Hindlimb muscle (tissue), 1 donor: ENCODE data around the gene KRTAP2-4. TPM values are rescaled to one million over a fixed set of nuclear protein-coding genes. Genes with fewer than 3 reads are reported as not detected.
"Not testable (repeated sequence)": the region's sequence is repeated elsewhere in the genome, so short reads cannot be mapped to it uniquely, and the experiment has no call there.

Experiments used
- DNase-seq: peaks from one replicate; pipeline ENCODE4 v3.0.0-alpha.2; 2013
- polyA plus RNA-seq: library from polyadenylated mRNA; unstranded; fragments of 120-200 nt; gene quantifications from one replicate; pipeline ENCODE4 v1.2.1, GENCODE V29; 2013; ENCODE audit not compliant: insufficient read length

KRTAP2-4 gene
- polyA plus RNA-seq, 1 donor, result not detected

DNA sequence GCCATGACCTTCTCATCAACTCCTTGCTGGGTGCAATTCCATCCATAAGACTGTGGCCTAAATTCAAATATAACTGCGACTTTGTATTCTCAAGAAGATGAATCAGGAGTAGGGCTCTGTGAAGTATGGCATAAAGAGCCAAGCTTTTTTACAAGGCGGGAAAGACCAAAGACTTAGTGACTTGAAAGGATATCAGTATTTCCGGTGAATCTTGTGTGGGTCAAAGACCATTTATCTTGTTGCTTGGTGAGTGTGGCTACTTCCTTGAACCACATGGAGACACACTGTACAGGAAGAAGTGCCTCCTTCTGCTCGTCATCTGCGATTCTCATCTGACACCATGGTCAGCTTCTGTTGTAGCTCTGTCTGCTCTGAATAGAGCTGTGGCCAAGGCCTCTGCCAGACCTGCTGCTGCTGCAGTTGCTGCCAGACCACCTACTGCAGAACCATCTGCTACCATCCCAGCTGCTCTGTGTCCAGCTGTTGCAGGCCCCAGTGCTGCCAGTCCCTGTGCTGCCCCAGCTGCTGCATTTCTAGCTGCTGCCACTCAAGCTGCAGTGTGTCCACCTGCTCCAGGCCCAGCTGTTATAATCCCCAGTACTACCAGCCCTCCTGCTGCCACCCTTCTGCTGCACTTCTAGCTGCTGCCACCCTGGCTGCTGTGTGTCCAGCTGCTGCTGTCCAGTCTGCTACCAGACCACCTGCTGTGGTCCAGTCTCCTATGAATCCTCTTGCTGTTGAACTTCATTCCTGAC is 6.1 kb upstream of the KRTAP2-4 start:
- no peak for DNase-seq

GRCh38 chr17:41069031-41069430 is 3.4 kb upstream of the KRTAP2-4 start:
- DNase-seq, result no peak

- no peak for DNase-seq
These were observed 1.6 kb upstream of the KRTAP2-4 start for GRCh38 chr17:41067281-41067680.

DNA sequence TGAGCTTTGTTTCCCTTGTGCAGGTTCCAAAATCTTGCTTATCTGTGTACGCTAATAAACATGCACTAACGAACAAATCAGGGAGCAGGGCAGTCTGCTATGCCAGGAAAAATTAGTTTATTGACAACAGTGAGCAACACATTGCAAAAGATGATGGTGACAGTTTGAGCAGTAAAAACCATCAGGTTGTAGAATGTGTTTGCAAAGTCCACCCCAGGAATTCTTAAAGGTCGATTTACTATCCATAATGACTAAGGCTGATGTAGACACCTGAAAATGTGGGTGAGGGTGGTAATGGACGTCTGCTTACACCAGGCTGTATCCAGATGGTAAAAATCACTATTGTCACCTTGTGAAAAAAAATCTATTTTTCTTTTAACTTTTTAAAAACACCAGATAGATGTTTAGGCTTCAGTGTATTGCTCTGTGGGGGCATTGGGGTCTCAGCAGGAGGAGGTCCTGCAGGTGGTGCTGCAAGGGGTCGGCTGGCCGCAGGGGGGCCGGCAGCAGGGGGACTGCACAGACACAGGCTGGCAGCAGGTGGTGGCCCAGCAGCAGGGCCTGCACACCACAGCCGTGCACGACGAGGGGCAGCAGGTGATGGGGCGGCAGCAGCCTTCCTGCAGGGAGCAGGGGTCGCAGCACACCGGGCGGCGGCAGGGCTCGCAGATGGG is 526 bp downstream of the KRTAP2-4 start:
- DNase-seq, result not testable (repeated sequence)

DNA sequence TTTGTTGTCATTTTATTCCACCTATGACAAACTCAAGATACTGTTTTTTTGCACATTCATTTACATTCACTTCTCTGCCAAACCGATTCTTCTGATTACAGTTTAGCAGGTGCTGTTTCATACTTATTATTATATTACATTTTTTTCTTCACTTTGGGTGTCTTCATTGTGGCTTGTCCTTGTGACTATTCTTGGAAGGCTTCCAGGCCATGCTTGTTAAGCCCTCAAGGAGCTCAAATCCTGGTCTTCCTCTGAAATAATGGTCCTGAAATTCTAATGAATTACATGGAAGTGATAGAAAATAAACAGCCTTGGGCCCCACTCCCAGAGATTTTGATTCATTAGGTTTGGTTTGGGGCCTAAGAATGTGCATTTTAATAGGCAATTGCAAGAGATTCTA is 1.4 kb downstream of the KRTAP2-4 start:
- no peak for DNase-seq

DNA sequence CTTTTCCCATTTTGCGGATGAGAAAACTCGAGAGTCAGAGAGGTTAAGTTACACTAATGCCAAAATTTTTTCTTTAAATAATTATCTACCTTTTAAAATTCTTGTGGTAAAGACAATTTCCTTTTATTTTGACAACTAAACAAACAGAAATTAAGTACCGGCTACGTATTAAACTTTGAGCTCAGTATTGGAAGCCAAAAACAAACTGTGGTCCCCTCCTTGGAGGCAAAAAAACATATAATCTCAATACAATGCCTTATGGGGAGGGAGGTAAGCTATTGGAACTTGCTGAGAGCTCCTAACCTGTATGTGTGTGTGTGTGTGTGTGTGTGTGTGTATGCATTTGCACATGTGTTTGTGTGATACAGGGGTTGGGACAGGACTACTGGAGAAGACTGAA is 2.2 kb downstream of the KRTAP2-4 start:
- no peak for DNase-seq

DNA sequence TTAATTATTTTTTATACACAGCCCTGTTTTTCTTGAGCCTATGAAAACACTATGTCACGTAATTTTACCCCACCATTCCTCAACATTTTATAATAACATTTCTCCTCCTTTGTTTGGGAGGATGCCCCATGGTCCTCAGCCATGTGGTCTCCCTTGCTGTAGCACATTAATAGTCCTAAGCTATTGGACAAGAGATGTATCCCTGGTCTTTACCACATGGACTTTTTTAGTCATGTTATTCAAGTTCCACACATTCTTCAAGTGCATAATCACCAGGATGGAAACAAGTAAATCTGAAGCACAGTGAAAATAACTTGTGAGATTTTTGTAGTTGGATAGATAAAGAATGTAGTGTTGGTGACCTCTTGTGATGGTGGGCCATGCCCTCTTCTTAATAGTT is 3.7 kb downstream of the KRTAP2-4 start:
- DNase-seq, result no peak

GRCh38 chr17:41060052-41060604 is 5.6 kb downstream of the KRTAP2-4 start, which contains the start of gene KRTAP2-3:
KRTAP2-3 (minus strand) TSS chr17:41060114; CDS start chr17:41060050, 64 bp downstream.
- DNase-seq, result no peak

GRCh38 chr17:41059276-41060051 is 6.2 kb downstream of the KRTAP2-4 start:
- not testable (repeated sequence) for DNase-seq

GRCh38 chr17:41058741-41059140 is 6.9 kb downstream of the KRTAP2-4 start:
- DNase-seq, result no peak

DNA sequence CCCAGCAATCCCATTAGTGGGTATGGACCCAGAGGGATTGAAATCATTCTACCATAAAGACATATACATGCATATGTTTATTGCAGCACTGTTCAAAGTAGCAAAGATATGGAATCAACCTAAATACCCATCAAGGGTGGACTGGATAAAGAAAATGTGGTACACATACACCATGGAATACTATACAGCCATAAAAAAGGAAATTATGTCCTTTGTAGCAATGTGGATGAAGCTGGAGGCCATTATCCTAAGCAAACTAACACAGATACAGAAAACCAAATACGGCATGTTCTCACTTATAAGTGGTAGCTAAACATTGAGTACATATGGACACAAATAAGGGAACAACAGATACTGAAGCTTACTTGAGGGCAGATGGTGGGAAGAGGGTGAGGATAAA is 8.1 kb downstream of the KRTAP2-4 start:
- no peak for DNase-seq

GRCh38 chr17:41055130-41055529 is 10.5 kb downstream of the KRTAP2-4 start, which contains the start of gene KRTAP2-2:
KRTAP2-2 (minus strand) TSS chr17:41055230; CDS start chr17:41055211, 19 bp downstream.
- not testable (repeated sequence) for DNase-seq

- not testable (repeated sequence) for DNase-seq
These were observed 11.1 kb downstream of the KRTAP2-4 start for GRCh38 chr17:41054556-41054955.

- DNase-seq, result no peak
These were observed 11.7 kb downstream of the KRTAP2-4 start for GRCh38 chr17:41054025-41054424.

GRCh38 chr17:41052566-41052965 is 13.1 kb downstream of the KRTAP2-4 start:
- DNase-seq, result no peak

GRCh38 chr17:41049110-41049509 is 16.6 kb downstream of the KRTAP2-4 start:
- DNase-seq, result no peak

DNA sequence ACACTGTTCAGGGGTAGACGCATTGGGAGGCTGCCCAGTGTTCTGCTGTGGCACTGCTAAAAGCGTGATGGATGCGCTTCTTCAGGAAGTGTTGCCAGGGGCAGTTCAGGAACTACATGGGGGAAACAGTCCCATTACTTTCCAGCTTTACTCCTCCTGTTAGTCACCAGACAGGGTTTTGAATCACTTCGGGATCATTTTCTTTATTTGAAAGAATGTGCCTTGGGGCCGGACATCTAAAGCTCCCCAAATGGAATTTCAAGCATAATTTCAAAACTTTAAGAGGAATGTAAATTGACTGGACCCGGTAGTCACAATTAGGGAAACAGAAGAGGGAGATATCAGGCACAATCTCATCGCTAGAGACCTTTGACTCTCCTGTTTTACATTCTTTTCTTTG is 17.2 kb downstream of the KRTAP2-4 start:
- no peak for DNase-seq

- DNase-seq, result not testable (repeated sequence)
These were observed 18.8 kb downstream of the KRTAP2-4 start, which contains the start of gene KRTAP2-1 for GRCh38 chr17:41046735-41047465. KRTAP2-1 (minus strand) TSS chr17:41047316; CDS start chr17:41047267, 49 bp downstream.

DNA sequence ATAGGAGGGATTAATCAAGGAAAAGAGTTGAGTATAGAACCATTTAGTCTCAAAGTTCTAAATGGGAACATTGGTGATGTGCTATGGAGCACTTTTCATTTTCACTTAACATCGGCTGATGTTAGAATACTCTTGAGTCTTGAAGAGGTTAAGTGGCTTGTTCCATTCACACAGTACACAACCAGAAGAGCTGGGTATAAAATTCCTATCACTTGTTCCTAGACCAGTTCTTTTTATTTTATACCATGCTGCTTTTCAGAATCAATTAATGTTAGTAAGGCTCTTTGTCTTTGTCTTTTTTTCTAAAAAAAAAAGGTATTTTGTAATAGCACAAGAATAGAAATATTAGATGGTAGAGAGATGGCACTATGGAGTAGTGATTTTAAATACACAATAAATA is 22.7 kb downstream of the KRTAP2-4 start:
- DNase-seq, result no peak

DNA sequence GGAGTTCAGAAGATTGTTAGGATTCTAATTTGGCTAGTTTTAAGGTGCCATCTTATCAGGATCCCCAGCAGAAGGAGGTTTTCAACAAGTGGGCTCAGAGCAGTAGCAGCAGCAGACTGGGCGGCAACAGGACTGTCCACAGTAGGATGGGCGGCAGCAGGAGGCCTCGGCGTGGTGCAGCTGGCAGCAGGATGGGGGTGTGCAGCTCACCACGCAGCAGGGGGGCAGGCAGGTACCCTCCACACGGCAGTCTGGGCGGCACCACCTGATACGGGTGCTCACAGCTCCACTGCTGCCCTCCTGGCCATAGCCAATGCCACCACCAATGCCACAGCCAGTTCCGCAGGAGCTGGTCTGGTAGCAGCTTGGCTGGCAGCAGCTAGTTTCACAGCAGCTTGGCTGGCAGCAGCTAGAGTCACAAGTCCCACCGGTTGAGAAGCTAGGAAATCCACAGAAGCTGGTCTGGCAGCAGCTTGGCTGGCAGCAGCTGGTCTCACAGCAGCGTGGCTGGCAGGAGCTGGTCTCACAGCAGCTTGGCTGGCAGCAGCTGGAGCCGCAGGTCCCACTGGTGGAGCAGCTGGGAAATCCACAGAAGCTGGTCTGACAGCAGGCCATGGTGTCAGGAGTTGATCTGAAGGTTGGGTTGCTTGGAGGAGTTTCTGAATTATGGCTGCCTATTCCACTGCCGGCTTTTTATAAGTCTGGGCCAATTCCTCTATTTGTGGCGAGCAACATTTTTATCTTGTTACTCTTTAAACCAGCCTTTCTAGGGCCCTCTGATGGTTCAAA is 24.7 kb downstream of the KRTAP2-4 start, which contains the start of gene KRTAP1-1:
KRTAP1-1 (minus strand) TSS at position 668 of the 789 bp plus-strand sequence; CDS start at position 615, 53 bp downstream.
- DNase-seq, result peak; percentile 6

- no peak for DNase-seq
These were observed 27.8 kb downstream of the KRTAP2-4 start for GRCh38 chr17:41037853-41038350.
